Fibroblast of pulmonary artery (primary cell): Measurements from ENCODE around the gene NUDT8.

Experiments
- DNase-seq: peaks from one replicate; pipeline ENCODE4 v3.0.0-alpha.2; 2010; ENCODE audit warnings: low read depth
- H3K4me3 ChIP-seq: replicated peaks from 2 replicates; pipeline ENCODE4 v1.5.1; 2011; ENCODE audit warnings: low read depth, mild to moderate bottlenecking, control low read depth, low read length, moderate library complexity
- TF ChIP-seq, protein P1 (sequence below): IDR thresholded peaks from 2 replicates; pipeline ENCODE4 v1.5.1; 2011; ENCODE audit warnings: mild to moderate bottlenecking, control low read depth, low read length, inconsistent platforms; ENCODE audit errors: missing control alignments

Gene NUDT8

GRCh38 chr11:67629386-67630227, at the start of gene NUDT8:
Gene NUDT8 (minus strand): TSS chr11:67629937. CDS start chr11:67629911, 26 bp downstream.
- H3K4me3 ChIP-seq: peak within 1 kb of the TSS; percentile 70
- TF ChIP-seq, protein P1, sequence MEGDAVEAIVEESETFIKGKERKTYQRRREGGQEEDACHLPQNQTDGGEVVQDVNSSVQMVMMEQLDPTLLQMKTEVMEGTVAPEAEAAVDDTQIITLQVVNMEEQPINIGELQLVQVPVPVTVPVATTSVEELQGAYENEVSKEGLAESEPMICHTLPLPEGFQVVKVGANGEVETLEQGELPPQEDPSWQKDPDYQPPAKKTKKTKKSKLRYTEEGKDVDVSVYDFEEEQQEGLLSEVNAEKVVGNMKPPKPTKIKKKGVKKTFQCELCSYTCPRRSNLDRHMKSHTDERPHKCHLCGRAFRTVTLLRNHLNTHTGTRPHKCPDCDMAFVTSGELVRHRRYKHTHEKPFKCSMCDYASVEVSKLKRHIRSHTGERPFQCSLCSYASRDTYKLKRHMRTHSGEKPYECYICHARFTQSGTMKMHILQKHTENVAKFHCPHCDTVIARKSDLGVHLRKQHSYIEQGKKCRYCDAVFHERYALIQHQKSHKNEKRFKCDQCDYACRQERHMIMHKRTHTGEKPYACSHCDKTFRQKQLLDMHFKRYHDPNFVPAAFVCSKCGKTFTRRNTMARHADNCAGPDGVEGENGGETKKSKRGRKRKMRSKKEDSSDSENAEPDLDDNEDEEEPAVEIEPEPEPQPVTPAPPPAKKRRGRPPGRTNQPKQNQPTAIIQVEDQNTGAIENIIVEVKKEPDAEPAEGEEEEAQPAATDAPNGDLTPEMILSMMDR: peak; percentile 65
- DNase-seq: peak; percentile 78

DNA sequence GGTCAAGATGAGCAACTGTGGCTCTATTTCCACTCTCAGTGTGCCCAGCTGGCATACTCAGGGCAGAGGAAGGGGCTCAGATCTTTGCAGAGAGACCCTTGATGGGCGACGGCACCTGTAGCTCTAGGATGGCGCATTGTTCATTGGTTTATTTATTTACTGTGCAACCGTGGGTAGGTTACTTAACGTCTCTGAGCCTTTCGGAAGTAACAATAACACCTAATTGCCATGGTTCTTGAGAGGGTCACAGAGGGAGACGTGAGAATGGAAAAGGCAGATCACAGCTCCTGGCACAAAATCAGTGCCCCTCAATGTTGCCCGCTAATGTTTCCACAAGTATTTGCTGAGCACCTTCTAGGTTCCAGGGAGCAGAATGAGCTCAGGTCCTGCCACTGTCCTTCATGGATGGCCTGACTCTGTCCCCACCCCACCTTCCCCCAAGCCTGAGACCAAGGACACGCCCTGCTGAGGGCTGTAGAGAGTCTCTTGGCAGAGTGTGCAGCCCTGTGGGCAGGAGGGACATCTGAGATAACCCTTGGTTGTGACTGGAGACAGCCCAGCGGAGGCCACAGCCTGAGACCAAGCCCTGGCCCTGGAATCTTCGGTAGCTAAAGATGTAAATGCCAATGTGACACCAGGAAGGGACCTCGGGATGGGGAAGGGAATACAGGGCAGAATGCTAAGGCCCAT, 45.5 kb upstream of the NUDT8 start:
- DNase-seq: no peak
- TF ChIP-seq, protein P1: no peak

DNA sequence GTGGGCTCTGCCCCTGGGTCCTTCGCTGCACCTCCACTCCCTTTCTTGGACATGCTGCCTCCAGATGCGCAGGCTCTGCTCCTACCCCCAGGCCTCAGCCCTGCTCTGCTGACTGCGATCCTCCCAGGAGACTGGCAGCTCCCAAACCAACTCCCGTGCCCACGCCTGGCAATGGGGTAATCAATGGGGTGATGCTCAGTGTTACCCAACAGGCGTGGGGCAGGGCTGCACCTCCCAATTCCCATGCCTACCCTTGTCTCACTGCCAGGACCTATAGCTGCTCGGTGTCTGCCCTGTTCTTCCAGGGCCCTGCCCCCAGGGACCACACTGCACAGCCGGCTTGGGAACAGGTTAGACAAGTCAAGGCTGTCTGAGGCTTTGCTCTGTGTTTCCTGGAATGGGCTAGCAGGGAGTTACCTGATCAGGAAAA, 44.7 kb upstream of the NUDT8 start, which contains the start of gene ALDH3B2:
TSS of gene ALDH3B2 (minus strand) at position 182 of the 430 bp plus-strand sequence. CDS start 7,688 bp downstream, outside the sequence.
- TF ChIP-seq, protein P1: no peak
- DNase-seq: no peak
- H3K4me3 ChIP-seq: no peak within 1 kb of the TSS

More for the DNA sequence above, 45.5 kb upstream of the NUDT8 start:
- no peak overlapping the region for H3K4me3 ChIP-seq

GRCh38 chr11:67673902-67674301, 44.2 kb upstream of the NUDT8 start:
- TF ChIP-seq, protein P1: no peak
- no peak for DNase-seq
- H3K4me3 ChIP-seq: no peak overlapping the region

- no peak overlapping the region for H3K4me3 ChIP-seq
- TF ChIP-seq, protein P1: no peak
- no peak for DNase-seq
Observed at GRCh38 chr11:67673358-67673757, 43.6 kb upstream of the NUDT8 start.

DNA sequence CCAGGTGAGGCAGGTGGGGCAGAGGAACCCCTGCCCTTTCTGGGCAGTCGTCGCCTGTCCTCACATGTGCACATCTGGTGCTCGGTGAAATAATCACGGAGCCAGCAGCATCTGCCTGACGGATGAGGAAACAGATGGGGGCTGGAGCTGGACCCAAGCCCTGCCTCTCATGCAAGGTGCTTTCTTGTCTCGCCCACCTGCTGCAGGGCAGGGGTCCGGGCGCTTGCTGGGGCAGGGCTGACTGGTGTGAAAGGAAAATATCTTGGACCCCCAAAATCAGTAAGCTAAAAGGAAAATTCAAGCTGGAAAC, 41.4 kb upstream of the NUDT8 start:
- no peak for DNase-seq
- TF ChIP-seq, protein P1: no peak
- H3K4me3 ChIP-seq: no peak overlapping the region
